Left hindlimb (tissue), 1 donor: ENCODE results near the gene CFAP141.
"Not testable (repeated sequence)": the region's sequence is repeated elsewhere in the genome, so short reads cannot be mapped to it uniquely, and the experiment has no call there.

Experiments
- DNase-seq: peaks from one replicate; pipeline ENCODE4 v3.0.0-alpha.2; 2018

Gene CFAP141

GRCh38 chr1:154207262-154207661 is 1.1 kb upstream of the CFAP141 start:
- DNase-seq: no peak

- not testable (repeated sequence) for DNase-seq
These were observed 355 bp downstream of the CFAP141 start for GRCh38 chr1:154205778-154206177.

GRCh38 chr1:154199563-154199879 is 6.6 kb downstream of the CFAP141 start:
- DNase-seq: no peak

- DNase-seq: no peak
These were observed 7.2 kb downstream of the CFAP141 start for GRCh38 chr1:154198756-154199562.

GRCh38 chr1:154193821-154194220 is 12.3 kb downstream of the CFAP141 start:
- DNase-seq: no peak

GRCh38 chr1:154192476-154192875 is 13.7 kb downstream of the CFAP141 start:
- DNase-seq: no peak

GRCh38 chr1:154191990-154192461 is 14.1 kb downstream of the CFAP141 start, which contains the start of gene TPM3:
TSS of gene TPM3 (minus strand) at chr1:154192100. CDS start at chr1:154192018, 82 bp downstream.
- DNase-seq: no peak

- no peak for DNase-seq
These were observed 15.6 kb downstream of the CFAP141 start for GRCh38 chr1:154190550-154190949.

- no peak for DNase-seq
These were observed 19.2 kb downstream of the CFAP141 start for GRCh38 chr1:154186852-154187501.

GRCh38 chr1:154186177-154186576 is 20.0 kb downstream of the CFAP141 start:
- DNase-seq: no peak

GRCh38 chr1:154183046-154183915 is 22.9 kb downstream of the CFAP141 start:
- peak; percentile 98 for DNase-seq

- peak; percentile 83 for DNase-seq
These were observed 23.6 kb downstream of the CFAP141 start for GRCh38 chr1:154182344-154183045.

- no peak for DNase-seq
These were observed 24.2 kb downstream of the CFAP141 start for GRCh38 chr1:154181944-154182343.

GRCh38 chr1:154179946-154180687 is 26.0 kb downstream of the CFAP141 start:
- DNase-seq: no peak

- no peak for DNase-seq
These were observed 27.0 kb downstream of the CFAP141 start for GRCh38 chr1:154178911-154179811.

GRCh38 chr1:154178013-154178412 is 28.1 kb downstream of the CFAP141 start:
- no peak for DNase-seq

GRCh38 chr1:154176337-154176736 is 29.8 kb downstream of the CFAP141 start:
- DNase-seq: no peak

GRCh38 chr1:154174654-154175053 is 31.5 kb downstream of the CFAP141 start:
- no peak for DNase-seq

- no peak for DNase-seq
These were observed 34.3 kb downstream of the CFAP141 start for GRCh38 chr1:154171880-154172279.

GRCh38 chr1:154171223-154171583 is 34.9 kb downstream of the CFAP141 start:
- no peak for DNase-seq
